ENCODE results near the gene SPG21.

DNA sequence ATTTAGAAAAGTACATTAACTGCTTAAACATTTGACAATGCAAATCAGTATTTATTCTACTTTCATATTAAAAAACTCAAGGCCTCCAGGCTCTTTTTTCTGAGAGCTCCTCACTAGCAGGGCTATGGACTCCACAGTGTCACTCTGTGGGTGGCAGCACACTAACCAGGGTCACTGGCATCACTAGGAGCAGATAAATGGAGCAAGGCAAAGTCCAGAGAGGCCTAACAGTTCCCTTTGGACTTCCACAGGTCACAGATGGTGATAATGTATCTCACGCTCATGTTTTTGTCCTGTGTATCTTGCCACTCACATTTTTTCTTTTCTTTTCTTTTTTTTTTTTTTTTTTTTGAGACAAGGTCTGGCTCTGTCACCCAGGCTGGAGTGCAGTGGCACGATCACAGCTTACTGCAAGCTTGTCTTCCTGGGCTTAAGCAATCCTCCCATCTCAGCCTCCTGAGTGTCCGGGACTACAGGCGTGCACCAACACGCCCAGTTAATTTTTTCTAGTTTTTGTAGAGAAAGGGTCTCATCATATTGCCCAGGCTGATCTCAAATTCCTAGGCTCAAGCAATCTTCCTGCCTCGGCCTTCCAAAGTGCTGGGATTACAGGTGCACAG lies 7.8 kb downstream of the SPG21 start:
- TF ChIP-seq CTCF (IDR thresholded peaks at IDR 0.05; ENCODE audit: poor library complexity, severe bottlenecking) (no peak), TAF1 (IDR thresholded peaks at IDR 0.05; ENCODE audit: low read depth) (no peak), REST (IDR thresholded peaks at IDR 0.05; ENCODE audit: borderline replicate concordance) (no peak), MXI1 (conservative IDR thresholded peaks at IDR 0.05; ENCODE audit: poor library complexity, severe bottlenecking) (no peak), EP300 (conservative IDR thresholded peaks at IDR 0.05; ENCODE audit: poor library complexity, severe bottlenecking) (no peak)
